ENCODE data around the gene GPX3.

Gene GPX3

GRCh38 chr5:151034422-151035379 lies 14.3 kb downstream of the GPX3 start:
- DNase-seq = no peak

GRCh38 chr5:151036556-151036955 lies 16.2 kb downstream of the GPX3 start:
- DNase-seq = no peak

GRCh38 chr5:151037561-151038411 lies 17.4 kb downstream of the GPX3 start:
- no peak for DNase-seq

GRCh38 chr5:151038412-151038745 lies 18.0 kb downstream of the GPX3 start:
- no peak for DNase-seq

DNA sequence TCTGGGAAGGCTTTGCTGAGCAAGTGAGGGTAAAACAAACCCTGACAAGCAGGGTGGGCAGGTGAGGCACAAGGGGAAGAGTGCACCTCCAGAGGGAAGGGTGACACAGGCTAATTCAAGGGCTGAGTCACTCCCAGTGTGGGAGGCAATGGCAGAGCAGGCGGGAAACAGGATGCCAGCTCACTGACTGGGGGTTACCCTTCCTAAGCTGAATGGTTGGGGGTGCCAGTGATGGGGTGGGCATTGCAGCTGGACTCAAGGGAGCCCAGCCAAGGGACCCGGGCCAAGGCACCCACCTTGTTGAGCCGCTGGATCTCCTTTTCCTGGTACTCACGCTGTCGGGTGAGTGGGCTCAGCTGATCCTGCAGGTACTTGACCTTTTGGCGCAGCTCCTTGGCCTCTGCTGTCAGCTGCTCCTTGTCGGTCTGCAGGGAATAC lies 18.4 kb downstream of the GPX3 start:
- no peak for DNase-seq

DNA sequence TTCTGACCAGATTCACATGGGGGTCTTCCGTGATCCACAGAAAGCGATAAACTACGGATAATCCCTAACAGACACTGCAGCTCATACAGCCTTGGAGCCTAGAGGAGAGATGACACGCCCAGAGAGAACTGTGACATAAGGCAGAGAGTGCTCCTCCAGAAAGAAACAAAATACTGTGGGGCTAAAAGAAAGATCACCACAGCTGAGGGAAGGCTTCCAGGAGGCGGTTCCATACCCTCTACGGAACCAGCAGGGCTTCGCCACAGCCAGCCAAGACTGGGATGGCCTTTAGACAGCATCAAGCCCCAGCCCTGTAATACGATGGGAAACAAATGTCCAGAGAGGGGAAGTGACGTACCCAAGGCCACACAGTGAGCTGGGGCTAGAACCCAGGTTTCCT lies 19.3 kb downstream of the GPX3 start:
- no peak for DNase-seq

DNA sequence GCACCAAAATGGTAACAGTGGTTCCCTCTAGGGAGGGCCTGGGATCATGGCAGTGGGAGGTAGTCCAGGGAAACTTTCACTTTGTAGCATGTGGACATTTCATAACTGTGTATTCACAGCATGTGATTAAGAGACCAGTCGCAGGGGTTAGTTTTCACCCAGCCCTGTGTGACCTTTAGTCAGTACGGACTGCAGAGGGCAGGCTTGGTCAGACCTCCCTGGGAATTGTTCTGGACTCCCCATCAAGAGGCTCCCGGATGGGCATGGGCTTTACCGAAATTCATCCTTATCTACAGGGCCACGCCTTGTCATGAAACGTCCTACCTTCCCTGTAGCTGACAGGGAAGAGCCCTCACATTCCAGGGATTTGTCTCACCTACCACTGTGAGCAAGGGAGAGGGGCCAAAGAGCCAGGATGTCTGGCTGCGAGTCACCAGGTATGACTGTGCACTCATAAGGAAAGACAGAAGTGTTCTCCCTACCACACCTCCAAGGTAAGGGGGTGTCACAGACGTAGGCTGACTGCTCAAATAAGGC lies 19.9 kb downstream of the GPX3 start:
- no peak for DNase-seq

GRCh38 chr5:151041577-151042268 lies 21.3 kb downstream of the GPX3 start:
- peak; percentile 18 for DNase-seq

GRCh38 chr5:151042453-151043093 lies 22.2 kb downstream of the GPX3 start:
- no peak for DNase-seq

DNA sequence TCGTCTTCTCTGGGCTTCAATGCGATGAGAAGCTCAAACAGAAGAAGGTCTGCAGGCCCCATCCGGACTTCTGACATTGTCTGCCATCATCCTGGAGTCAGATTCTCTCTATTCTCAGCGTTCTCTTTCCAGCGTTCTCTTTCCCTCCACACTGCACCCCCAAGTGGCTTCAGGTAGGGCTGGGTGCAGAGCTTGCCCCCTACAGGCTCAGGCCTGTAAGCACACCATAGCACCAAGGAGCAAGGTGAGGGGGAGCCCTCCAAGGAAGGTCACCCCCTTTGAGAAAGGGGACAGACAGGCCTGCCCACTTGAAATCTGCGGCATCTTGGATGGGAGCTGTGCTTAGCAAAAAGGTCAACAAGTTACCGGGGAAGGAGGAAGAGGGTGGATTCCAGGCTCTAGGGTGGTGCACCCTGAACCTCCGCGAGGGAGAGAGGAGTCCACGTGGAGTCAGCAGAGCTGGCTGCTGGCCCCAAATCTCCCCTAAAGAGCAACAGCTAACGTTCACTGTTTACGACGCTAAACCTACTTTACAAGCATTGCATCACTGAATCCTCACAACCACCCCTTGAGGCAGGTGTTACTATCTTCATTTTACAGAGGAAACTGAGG lies 27.5 kb downstream of the GPX3 start:
- DNase-seq = no peak

GRCh38 chr5:151048526-151048925 lies 28.1 kb downstream of the GPX3 start:
- no peak for DNase-seq

- DNase-seq = peak; percentile 65
Observed at GRCh38 chr5:151051066-151051930, 30.9 kb downstream of the GPX3 start.

DNA sequence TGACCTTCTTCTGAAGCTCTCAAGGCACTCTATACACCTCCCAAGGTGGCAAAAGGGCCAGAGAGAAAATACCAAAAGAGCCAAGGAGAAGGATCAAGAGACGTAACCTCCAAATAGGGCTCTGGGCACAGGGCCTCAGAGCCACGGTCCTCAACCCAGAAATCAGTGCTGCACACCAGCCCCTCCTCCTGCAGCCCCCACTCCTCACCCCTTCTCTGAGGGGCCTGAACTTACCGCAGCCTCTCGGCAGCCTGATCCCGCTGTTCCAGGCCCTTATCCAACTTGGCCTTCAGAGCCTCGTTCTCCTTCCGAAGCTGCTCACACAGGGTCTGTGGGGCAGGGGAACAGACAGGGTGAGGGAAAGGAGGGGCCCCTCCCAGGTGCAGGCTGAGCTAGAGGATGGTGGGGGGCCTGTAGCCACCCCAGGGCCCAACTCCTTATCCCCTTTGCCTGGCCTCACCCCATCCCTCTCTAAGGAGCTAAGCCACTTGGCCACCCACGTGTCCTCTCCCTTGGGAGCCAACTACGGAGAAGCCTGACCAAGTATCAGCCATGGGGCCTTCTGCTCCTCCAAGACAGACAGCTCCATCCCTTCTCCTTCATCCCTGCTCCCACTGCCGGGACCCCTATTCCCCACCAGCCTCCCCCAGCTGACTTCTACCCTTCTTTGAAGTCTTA lies 31.7 kb downstream of the GPX3 start:
- no peak for DNase-seq

DNA sequence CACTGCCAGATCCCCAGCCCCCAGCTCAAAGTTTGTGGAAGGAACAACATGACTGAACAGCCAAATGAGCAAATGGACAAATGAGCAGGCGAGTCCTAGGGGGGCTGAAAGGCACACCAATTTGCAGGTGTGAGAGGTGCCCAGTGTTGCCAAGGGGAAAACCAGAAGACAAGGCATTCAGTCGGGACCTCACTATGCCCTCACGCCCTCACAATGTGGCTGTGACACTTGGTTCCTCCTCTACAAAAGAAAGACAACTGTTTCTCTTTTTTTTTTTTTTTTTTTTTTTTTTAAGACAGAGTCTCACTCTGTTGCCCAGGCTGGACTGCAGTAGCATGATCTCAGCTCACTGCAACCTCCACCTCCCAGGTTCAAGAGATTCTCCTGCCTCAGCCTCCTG lies 32.4 kb downstream of the GPX3 start:
- no peak for DNase-seq

DNA sequence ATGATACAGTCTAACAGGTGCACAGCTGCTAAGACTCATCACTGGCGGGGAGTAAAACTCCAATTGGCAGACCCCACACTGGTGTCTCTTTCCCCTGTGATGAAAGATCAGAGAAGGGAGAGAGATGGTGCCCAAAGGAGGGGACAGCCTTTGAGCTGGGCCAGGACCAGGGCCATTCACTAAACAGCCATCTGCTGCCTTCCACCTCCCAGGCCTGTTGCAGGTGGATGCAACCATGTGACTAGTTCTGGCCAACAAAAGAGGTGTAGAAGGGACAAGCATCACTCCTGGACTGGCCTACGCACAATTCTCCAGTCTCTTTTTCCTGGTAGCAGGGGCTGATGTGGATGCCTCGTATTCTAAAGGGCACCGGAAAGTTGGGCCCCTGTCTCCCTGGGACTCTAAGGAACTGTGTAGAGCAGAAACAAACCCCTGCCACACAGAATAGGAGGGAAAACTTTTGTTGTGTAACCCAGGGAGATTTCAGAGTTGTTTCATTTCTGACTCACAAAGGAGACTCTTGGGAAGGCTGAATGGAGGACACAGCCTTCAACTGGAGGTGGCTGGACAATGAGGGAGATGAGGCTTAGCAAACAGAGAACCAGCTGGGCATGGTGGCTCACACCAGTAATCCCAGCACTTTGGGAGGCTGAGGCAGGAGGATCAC lies 33.5 kb downstream of the GPX3 start:
- no peak for DNase-seq

GRCh38 chr5:151054709-151055108 lies 34.3 kb downstream of the GPX3 start:
- no peak for DNase-seq

DNA sequence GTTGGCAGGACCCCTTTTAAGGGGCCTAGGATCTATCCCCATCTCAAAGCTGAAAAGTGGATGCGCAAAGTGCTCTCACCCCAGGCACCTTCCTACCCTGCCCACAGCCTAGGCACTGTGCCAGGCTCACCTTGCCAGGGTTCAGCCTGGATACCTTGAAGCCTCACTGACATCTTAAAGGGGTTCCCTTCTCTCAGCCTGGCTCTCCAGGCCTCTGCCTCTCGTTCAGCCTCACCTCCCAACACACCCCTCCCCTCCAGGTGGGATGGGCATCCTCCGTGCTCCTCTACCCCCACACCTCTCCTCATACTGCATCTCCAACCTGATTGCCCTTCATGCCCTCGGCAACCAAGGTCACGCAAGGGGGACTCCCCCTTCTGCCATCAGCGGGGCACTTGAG lies 34.9 kb downstream of the GPX3 start:
- no peak for DNase-seq

DNA sequence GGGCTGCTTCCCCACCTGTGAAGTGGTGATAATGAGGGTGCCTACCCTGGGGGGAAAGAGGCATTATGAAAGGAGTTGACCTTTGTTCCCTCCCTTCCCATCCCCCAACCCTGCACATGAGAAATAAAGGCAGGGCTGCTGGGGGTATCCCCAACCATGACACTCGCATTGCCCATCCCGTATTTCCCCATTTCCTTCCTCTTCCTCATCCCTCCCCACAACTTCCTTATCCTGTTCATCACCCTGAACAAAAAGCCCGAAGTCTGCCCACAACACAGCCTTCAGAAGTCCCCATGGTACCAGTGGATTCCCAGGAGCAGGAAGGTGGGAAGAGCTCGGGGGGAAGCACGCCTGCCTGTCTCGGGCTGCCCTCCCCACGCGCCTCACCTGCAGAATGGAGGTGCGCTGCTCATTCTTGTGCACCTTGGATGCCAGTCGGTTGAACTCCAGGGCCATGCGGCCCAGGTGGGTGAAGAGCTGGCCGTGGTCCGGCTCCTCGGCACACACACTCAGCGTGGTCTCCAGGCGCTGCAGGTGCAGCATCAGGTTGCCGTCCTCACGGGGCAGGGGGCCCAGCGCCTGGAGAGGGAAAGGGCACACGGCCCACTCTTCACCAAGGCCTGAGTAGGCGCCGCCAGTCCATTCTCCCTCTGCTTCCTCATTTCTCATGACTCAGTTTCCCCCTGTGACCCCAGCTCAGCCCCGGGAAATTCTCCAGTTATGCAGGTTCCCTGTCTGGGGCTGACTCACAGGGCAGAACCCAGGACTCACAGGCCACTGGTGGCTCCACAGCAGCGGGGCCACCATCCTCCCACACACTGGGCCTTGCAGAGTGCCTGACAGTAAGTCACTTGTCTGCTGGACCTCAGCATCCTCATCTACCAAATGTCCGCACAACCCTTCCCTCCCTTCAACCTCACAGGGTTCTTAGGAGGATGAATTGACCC lies 36.3 kb downstream of the GPX3 start:
- DNase-seq = no peak

DNA sequence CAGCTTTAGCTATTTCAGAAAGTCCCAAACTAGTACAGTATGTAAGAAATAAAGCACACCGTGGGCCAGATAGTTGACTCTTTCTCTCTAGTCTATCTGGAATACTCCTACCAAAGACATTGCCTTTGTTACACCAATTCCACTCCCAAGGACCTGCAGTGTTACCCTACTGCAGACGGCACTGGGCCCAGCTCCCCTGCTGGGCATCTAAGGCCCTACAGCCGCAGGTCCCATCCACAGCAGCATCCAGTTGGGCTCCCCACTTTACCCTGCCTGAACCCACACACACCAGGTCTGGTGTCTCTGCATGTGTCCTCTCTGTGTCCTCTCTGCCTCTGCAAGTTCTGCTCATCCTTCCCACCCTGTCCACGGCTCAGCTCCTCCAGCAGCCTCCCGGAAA lies 37.9 kb downstream of the GPX3 start:
- no peak for DNase-seq
